GM10248 (cell line): ENCODE data around the gene KLHDC8A.
"Not testable (repeated sequence)": the region's sequence is repeated elsewhere in the genome, so short reads cannot be mapped to it uniquely, and the experiment has no call there.

Experiments used
- CTCF ChIA-PET: fragments of 300-600 bp; sonication (Branson Sonifier 250); formaldehyde crosslinking; extraction: SDS; loops from one replicate; lab custom pipeline; 2021; ENCODE audit warnings: antibody characterized with exemption; lab: Yijun Ruan, JAX
- POLR2A ChIA-PET: fragments of 350-650 bp; sonication (Branson Sonifier 250); formaldehyde crosslinking; extraction: SDS; loops from one replicate; lab custom pipeline; 2020; ENCODE audit warnings: antibody characterized with exemption; lab: Yijun Ruan, JAX
- DNase-seq: peaks from one replicate; pipeline ENCODE4 v3.0.0; 2012; ENCODE audit errors: extremely low spot score
- CTCF ChIP-seq: IDR thresholded peaks from 2 replicates; pipeline ENCODE4 v1.5.1; 2012; ENCODE audit warnings: mild to moderate bottlenecking, low read depth; ENCODE audit errors: extremely low read depth, missing control alignments, control extremely low read depth

The KLHDC8A gene

GRCh38 chr1:205371871-205372660 lies 15.3 kb upstream of the KLHDC8A start:
- no peak for TF ChIP-seq CTCF
- CTCF ChIA-PET: interaction anchor here (1.0 to 3.3 kb wide), 3 partner anchors 16 to 24 kb away, joined by 3 to 20 read pairs (median 3); no protein-coding TSS in a partner anchor
- no peak for DNase-seq
- POLR2A ChIA-PET: no interaction called here

GRCh38 chr1:205370780-205371179 lies 14.1 kb upstream of the KLHDC8A start:
- CTCF ChIA-PET: interaction anchor here (3.3 kb wide), 1 partner anchor 17 kb away, joined by 20 read pairs; no protein-coding TSS in a partner anchor
- POLR2A ChIA-PET: no interaction called here
- TF ChIP-seq CTCF: no peak
- DNase-seq: no peak

- CTCF ChIA-PET: no interaction called here
- no peak for TF ChIP-seq CTCF
- no peak for DNase-seq
- POLR2A ChIA-PET: no interaction called here
Measured at GRCh38 chr1:205369701-205370123, 13.0 kb upstream of the KLHDC8A start.

GRCh38 chr1:205368478-205368877 lies 11.8 kb upstream of the KLHDC8A start:
- ChIA-PET CTCF (interaction anchor here (4.2 kb wide), 1 partner anchor 14 kb away, joined by 21 read pairs; no protein-coding TSS in a partner anchor), POLR2A (no interaction called here)
- no peak for DNase-seq

GRCh38 chr1:205365945-205366463 lies 9.3 kb upstream of the KLHDC8A start:
- no peak for DNase-seq
- ChIA-PET POLR2A (no interaction called here), CTCF (interaction anchor here (0.7 to 4.2 kb wide), 3 partner anchors 12 to 159 kb away, joined by 3 to 21 read pairs (median 4); no protein-coding TSS in a partner anchor)
- no peak for TF ChIP-seq CTCF

More at GRCh38 chr1:205368478-205368877, 11.8 kb upstream of the KLHDC8A start:
- TF ChIP-seq CTCF: no peak

- POLR2A ChIA-PET, DNase-seq: not testable (repeated sequence)
- CTCF ChIA-PET: interaction anchor here (4.2 kb wide), 1 partner anchor 11 kb away, joined by 21 read pairs; no protein-coding TSS in a partner anchor
Measured at GRCh38 chr1:205365086-205365485, 8.4 kb upstream of the KLHDC8A start.

- CTCF ChIA-PET: no interaction called here
- no peak for DNase-seq
- TF ChIP-seq CTCF: no peak
- POLR2A ChIA-PET: no interaction called here
Measured at GRCh38 chr1:205360891-205361290, 4.2 kb upstream of the KLHDC8A start.
